Measurements from ENCODE around the gene FOXE3.

DNA sequence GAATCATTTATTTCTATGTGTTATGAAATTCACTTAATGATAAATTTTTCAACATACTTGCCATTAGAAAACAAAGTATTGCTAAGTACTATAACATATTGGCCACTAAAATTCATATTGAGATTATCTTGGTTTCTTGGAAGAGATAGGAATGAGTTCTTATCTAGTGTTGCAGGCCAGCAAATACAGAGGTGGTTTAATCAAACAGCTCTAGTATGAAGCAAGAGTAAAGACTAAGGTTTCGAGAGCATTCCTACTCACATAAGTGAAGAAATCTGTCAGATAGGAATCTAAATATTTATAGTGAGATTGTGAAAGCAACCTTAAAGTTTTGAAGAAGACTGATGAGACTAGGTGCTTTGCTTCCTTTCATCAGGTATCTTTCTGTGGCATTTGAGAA, 37.9 kb upstream of the FOXE3 start:
- no peak for TF ChIP-seq EP300 (IDR thresholded peaks at IDR 0.05)
- TF ChIP-seq POLR2AphosphoS5 (IDR thresholded peaks at IDR 0.05): no peak
- TF ChIP-seq, protein P1, sequence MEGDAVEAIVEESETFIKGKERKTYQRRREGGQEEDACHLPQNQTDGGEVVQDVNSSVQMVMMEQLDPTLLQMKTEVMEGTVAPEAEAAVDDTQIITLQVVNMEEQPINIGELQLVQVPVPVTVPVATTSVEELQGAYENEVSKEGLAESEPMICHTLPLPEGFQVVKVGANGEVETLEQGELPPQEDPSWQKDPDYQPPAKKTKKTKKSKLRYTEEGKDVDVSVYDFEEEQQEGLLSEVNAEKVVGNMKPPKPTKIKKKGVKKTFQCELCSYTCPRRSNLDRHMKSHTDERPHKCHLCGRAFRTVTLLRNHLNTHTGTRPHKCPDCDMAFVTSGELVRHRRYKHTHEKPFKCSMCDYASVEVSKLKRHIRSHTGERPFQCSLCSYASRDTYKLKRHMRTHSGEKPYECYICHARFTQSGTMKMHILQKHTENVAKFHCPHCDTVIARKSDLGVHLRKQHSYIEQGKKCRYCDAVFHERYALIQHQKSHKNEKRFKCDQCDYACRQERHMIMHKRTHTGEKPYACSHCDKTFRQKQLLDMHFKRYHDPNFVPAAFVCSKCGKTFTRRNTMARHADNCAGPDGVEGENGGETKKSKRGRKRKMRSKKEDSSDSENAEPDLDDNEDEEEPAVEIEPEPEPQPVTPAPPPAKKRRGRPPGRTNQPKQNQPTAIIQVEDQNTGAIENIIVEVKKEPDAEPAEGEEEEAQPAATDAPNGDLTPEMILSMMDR (IDR thresholded peaks at IDR 0.05): no peak
- no peak for TF ChIP-seq POLR2A (IDR thresholded peaks at IDR 0.05)
